22Rv1 (cell line): ENCODE measurements around the gene CTNNA3.

ENCODE experiments used
- CTCF ChIP-seq: fragments of 450-650 bp; IDR thresholded peaks from 2 replicates; pipeline ENCODE4 v1.5.1; 2017; ENCODE audit warnings: mild to moderate bottlenecking
- ZFX ChIP-seq: fragments of 450-650 bp; IDR thresholded peaks from 2 replicates; pipeline ENCODE4 v1.6.1; 2017; ENCODE audit warnings: antibody characterized with exemption, borderline replicate concordance

GRCh38 chr10:66809402-66809801, 886.6 kb downstream of the CTNNA3 start:
- TF ChIP-seq CTCF (no peak), ZFX (no peak)
